OCI-LY7 (cell line): Measurements from ENCODE around the gene IHH. TPM values are rescaled to one million over a fixed set of nuclear protein-coding genes. Genes with fewer than 3 reads are reported as not detected.

Experiments
- BruUV-seq: library from RNA; stranded (reverse); fragments of 400-500 nt; replicated peaks from 2 replicates; lab custom pipeline; 2021; lab: Mats Ljungman, UMichigan
- CTCF ChIA-PET: fragments of 300-600 bp; sonication (Branson Sonifier 250); formaldehyde crosslinking; loops from one replicate; lab custom pipeline; 2022; ENCODE audit warnings: antibody characterized with exemption; ENCODE audit not compliant: unreplicated experiment; lab: Charles Lee
- POLR2A ChIA-PET: fragments of 300-600 bp; sonication (Branson Sonifier 250); formaldehyde crosslinking; loops from one replicate; lab custom pipeline; 2022; ENCODE audit warnings: antibody characterized with exemption; lab: Charles Lee
- DNase-seq: peaks from one replicate; pipeline ENCODE4 v3.0.0-alpha.2; 2015; ENCODE audit warnings: low spot score
- H2AFZ ChIP-seq: fragments of 200-600 bp; sonication (generic), shearing (Covaris generic); 2 replicates; pipeline ENCODE4 v1.6.1; 2014; ENCODE audit warnings: mild to moderate bottlenecking, antibody characterized with exemption, low read length, moderate library complexity
- H3K27ac ChIP-seq: fragments of 200-600 bp; sonication (generic); 2 replicates; pipeline ENCODE4 v1.5.1; 2014; ENCODE audit warnings: mixed run types, low read depth, mild to moderate bottlenecking, moderate library complexity, low read length, inconsistent platforms; ENCODE audit not compliant: poor library complexity, severe bottlenecking
- H3K36me3 ChIP-seq: fragments of 200-600 bp; sonication (generic); 2 replicates; pipeline ENCODE4 v1.6.1; 2014; ENCODE audit warnings: mild to moderate bottlenecking, antibody characterized with exemption, low read length, moderate library complexity, mixed read lengths; ENCODE audit not compliant: insufficient read depth
- H3K4me1 ChIP-seq: fragments of 200-600 bp; sonication (generic); 2 replicates; pipeline ENCODE4 v1.5.1; 2014; ENCODE audit warnings: mild to moderate bottlenecking, low read length; ENCODE audit not compliant: insufficient read depth, poor library complexity, severe bottlenecking
- H3K4me2 ChIP-seq: fragments of 200-600 bp; sonication (generic); 2 replicates; pipeline ENCODE4 v1.6.1; 2014; ENCODE audit warnings: mild to moderate bottlenecking, low read length
- H3K4me3 ChIP-seq: fragments of 200-600 bp; sonication (generic); 2 replicates; pipeline ENCODE4 v1.5.1; 2014; ENCODE audit warnings: mild to moderate bottlenecking, low read depth, low read length; ENCODE audit not compliant: poor library complexity, severe bottlenecking
- H3K79me2 ChIP-seq: fragments of 200-600 bp; sonication (generic); 2 replicates; pipeline ENCODE4 v1.6.1; 2016; ENCODE audit warnings: low read depth, mild to moderate bottlenecking, low read length, moderate library complexity, mixed read lengths; ENCODE audit not compliant: insufficient read depth
- H3K9me2 ChIP-seq: fragments of 200-600 bp; sonication (generic); 2 replicates; pipeline ENCODE4 v1.6.1; 2016; ENCODE audit warnings: mild to moderate bottlenecking, low read length, mixed read lengths; ENCODE audit not compliant: insufficient read depth
- H3K9me3 ChIP-seq: fragments of 200-600 bp; sonication (generic); 2 replicates; pipeline ENCODE4 v1.6.1; 2014; ENCODE audit warnings: mild to moderate bottlenecking, mixed run types, low read length, mixed read lengths
- H4K20me1 ChIP-seq: fragments of 200-600 bp; sonication (generic); 2 replicates; pipeline ENCODE4 v1.6.1; 2014; ENCODE audit warnings: mild to moderate bottlenecking, antibody characterized with exemption, low read length, moderate library complexity, mixed read lengths; ENCODE audit not compliant: insufficient read depth
- CTCF ChIP-seq: fragments of 200-600 bp; sonication (generic); conservative IDR thresholded peaks from 2 replicates; pipeline ENCODE4 v1.5.1; 2014; ENCODE audit warnings: mild to moderate bottlenecking, antibody characterized with exemption, low read length, moderate library complexity, mixed read lengths
- EZH2phosphoT487 ChIP-seq: fragments of 200-600 bp; sonication (generic); IDR thresholded peaks from 2 replicates; pipeline ENCODE4 v1.6.1; 2018; ENCODE audit warnings: low read depth, borderline replicate concordance, mild to moderate bottlenecking, mixed run types, antibody characterized with exemption, low read length, moderate library complexity, mixed read lengths
- intact Hi-C: fragments of 100-400 bp; cut with micrococcal nuclease; formaldehyde crosslinking; loops from one replicate; pipeline ENCODE4 v1.10.0; 2022; ENCODE audit not compliant: unreplicated experiment
- total RNA-seq, 2 experiments: library from RNA; depleted of rRNA in 1 of 2; stranded (reverse); fragments of >200 nt in 1 of 2; shearing (Covaris generic) in 1 of 2; gene quantifications; 2 replicates each; pipeline ENCODE4 v1.2.3, GENCODE V29; 2014 to 2022

IHH gene
- total RNA-seq, 2 experiments from 2014 or later, result not detected

- Histone ChIP-seq H3K4me2 (no peak overlapping the region), H3K4me1 (no peaks in the 10 kb centered on the region), H3K27ac (no peak overlapping the region), H3K9me3 (no peaks in the 10 kb centered on the region), H3K4me3 (no peak overlapping the region), H3K36me3 (no peaks in the 10 kb centered on the region), H3K9me2 (no peaks in the 10 kb centered on the region), H4K20me1 (no peaks in the 10 kb centered on the region), H2AFZ (no peak overlapping the region), H3K79me2 (no peaks in the 10 kb centered on the region)
- no peak for DNase-seq
- ChIA-PET POLR2A (interaction anchor here (0.5 to 0.6 kb wide), 2 partner anchors 51 to 129 kb away, joined by 3 read pairs; no protein-coding TSS in a partner anchor), CTCF (interaction anchor here (0.7 kb wide), 1 partner anchor 10 kb away, joined by 3 read pairs; no protein-coding TSS in a partner anchor)
- TF ChIP-seq EZH2phosphoT487 (no peak), CTCF (no peak)
- intact Hi-C loops, result no loop called here
- no TSS peak for BruUV-seq
Measured at GRCh38 chr2:219019436-219019835, 41.3 kb downstream of the IHH start.

GRCh38 chr2:219018726-219019125 is 42.0 kb downstream of the IHH start:
- DNase-seq, result no peak
- Histone ChIP-seq H3K4me3 (no peak overlapping the region), H3K9me3 (no peaks in the 10 kb centered on the region), H3K36me3 (no peaks in the 10 kb centered on the region), H3K4me1 (no peaks in the 10 kb centered on the region), H2AFZ (no peak overlapping the region), H3K4me2 (no peak overlapping the region), H3K79me2 (no peaks in the 10 kb centered on the region), H3K9me2 (no peaks in the 10 kb centered on the region), H4K20me1 (no peaks in the 10 kb centered on the region), H3K27ac (no peak overlapping the region)
- ChIA-PET POLR2A (no interaction called here), CTCF (no interaction called here)
- no peak for TF ChIP-seq CTCF
- TF ChIP-seq EZH2phosphoT487, result no peak
- no TSS peak for BruUV-seq
- intact Hi-C loops, result no loop called here

GRCh38 chr2:219018286-219018685 is 42.4 kb downstream of the IHH start:
- Histone ChIP-seq H3K4me2 (no peak overlapping the region), H3K27ac (no peak overlapping the region), H2AFZ (no peak overlapping the region), H3K4me1 (no peaks in the 10 kb centered on the region), H3K9me2 (no peaks in the 10 kb centered on the region), H3K79me2 (no peaks in the 10 kb centered on the region), H3K36me3 (no peaks in the 10 kb centered on the region), H3K9me3 (no peaks in the 10 kb centered on the region), H3K4me3 (no peak overlapping the region), H4K20me1 (no peaks in the 10 kb centered on the region)
- DNase-seq, result no peak
- intact Hi-C loops, result no loop called here
- BruUV-seq, result no TSS peak
- POLR2A ChIA-PET, result no interaction called here
- CTCF ChIA-PET, result no interaction called here
- TF ChIP-seq CTCF (no peak), EZH2phosphoT487 (no peak)
